Stromal cell of bone marrow (primary cell): ENCODE measurements around the gene MCC.

Experiments used
- DNase-seq: peaks from one replicate; pipeline ENCODE4 v3.0.0-alpha.2; 2012; ENCODE audit warnings: low read depth

MCC gene

GRCh38 chr5:112976432-112977309, 511.6 kb downstream of the MCC start, which contains the start of gene DCP2:
DCP2 (plus strand) TSS chr5:112976798; CDS start chr5:112976934, 136 bp downstream.
- DNase-seq: peak; percentile 99

- no peak for DNase-seq
Measured at GRCh38 chr5:112975721-112976431, 512.4 kb downstream of the MCC start.

GRCh38 chr5:112974901-112975300, 513.4 kb downstream of the MCC start:
- no peak for DNase-seq

GRCh38 chr5:112973904-112974303, 514.3 kb downstream of the MCC start:
- DNase-seq: no peak

- no peak for DNase-seq
Measured at GRCh38 chr5:112973036-112973435, 515.2 kb downstream of the MCC start.
